Ovary (tissue), 9 donors: ENCODE results near the gene ZNF557. TPM values are rescaled to one million over a fixed set of nuclear protein-coding genes. Genes with fewer than 3 reads are reported as not detected.

ENCODE experiments used
- DNase-seq, 5 donors: peaks; one replicate each; pipeline ENCODE4 v3.0.0-alpha.2; 2019 to 2020
- H3K27ac ChIP-seq, 2 donors: fragments of 200-600 bp; one replicate each; pipeline versions ENCODE4 v1.5.1 to v1.8.0; 2019 to 2022
- H3K27me3 ChIP-seq: fragments of 200-600 bp; one replicate; pipeline ENCODE4 v1.8.0; 2022
- H3K36me3 ChIP-seq: fragments of 200-600 bp; sonication (generic); one replicate; pipeline ENCODE4 v1.5.1; 2019
- H3K4me1 ChIP-seq: one replicate; pipeline ENCODE4 v1.8.1; 2013; ENCODE audit warnings: mild to moderate bottlenecking, moderate library complexity; ENCODE audit not compliant: insufficient read depth
- H3K4me3 ChIP-seq: fragments of 200-600 bp; sonication (generic); one replicate; pipeline ENCODE4 v1.5.1; 2017
- H3K9me3 ChIP-seq, 2 donors: fragments of 200-600 bp in 1 of 2; sonication (generic) in 1 of 2; one replicate each; pipeline versions ENCODE4 v1.5.1 to v1.8.1; 2013 to 2019; ENCODE audit warnings: mild to moderate bottlenecking in 1 of 2, moderate library complexity in 1 of 2
- CTCF ChIP-seq, 3 donors: fragments of 450-650 bp in 2 of 3; fragments of 200-600 bp in 1 of 3; IDR thresholded peaks; one replicate each; pipeline versions ENCODE4 v1.5.1 to v1.8.0; 2016 to 2022; ENCODE audit warnings: antibody characterized with exemption in 3 of 3, mild to moderate bottlenecking in 1 of 3
- EP300 ChIP-seq: sonication (generic); formaldehyde crosslinking; IDR thresholded peaks from one replicate; pipeline ENCODE4 v1.6.1; 2017; ENCODE audit warnings: antibody characterized with exemption
- POLR2A ChIP-seq: fragments of 450-650 bp; IDR thresholded peaks from one replicate; pipeline ENCODE4 v1.6.1; 2017; ENCODE audit warnings: antibody characterized with exemption, mild to moderate bottlenecking, moderate library complexity
- WGBS, 3 donors: extraction: QIAGEN DNeasy Blood & Tissue Kit in 1 of 3; methylation state at CpG; one replicate each; pipeline versions ENCODE4 v1.1.5 to v1.1.7; 2013 to 2017; 5-methylcytosine and 5-hydroxymethylcytosine counted together
- intact Hi-C, 4 donors: fragments of 100-400 bp; cut with DNase I; formaldehyde crosslinking; loops; one replicate each; pipeline versions ENCODE4 v1.11.0 to v1.15.1; 2022 to 2023
- polyA plus RNA-seq, 2 donors: library from polyadenylated mRNA; stranded (reverse); fragments of 200-250 nt in 1 of 2; fragments of 350-450 nt in 1 of 2; fragmentation: Illumina TruSeq in 1 of 2; extraction: RNeasy Lipid Tissue Mini Kit (QIAGEN cat#74804) in 1 of 2; gene quantifications; one replicate each; pipeline ENCODE4 v1.2.3, GENCODE V29; 2013 to 2014
- total RNA-seq, 7 donors: library from RNA; depleted of rRNA in 2 of 7; stranded (reverse); fragments of >200 nt in 2 of 7; fragmentation: NEBNext Ultra II Directional in 3 of 7; extraction: Animal tissue kit (Norgen Biotek cat#: 25700) in 3 of 7; gene quantifications; one replicate each; pipeline versions ENCODE4 v1.1.0 to v1.2.4, GENCODE V29; 2016 to 2023
- donor health status: DM: no; HTN: no; CAD: no; lungs with moderate emphysema.
- donor health status: DM: no; HTN: no; CAD: no.
- donor health status: Bipolar disorder and iron deficiency.
- donor health status: DM: yes; HTN: yes; CAD: no.
- donor health status: DM: no; HTN: no; CAD: no.
- donor health status: DM: yes; HTN: yes; CAD: no.

The ZNF557 gene
- total and polyA plus RNA-seq, 9 donors = 2.9 to 14.6 (median 12.3) TPM

GRCh38 chr19:7126132-7126531 is 56.6 kb downstream of the ZNF557 start:
- Histone ChIP-seq H3K9me3 (peaks cover 4 to 10% of the 10 kb centered on the region in 2 donors), H3K4me1 (no peaks in the 10 kb centered on the region), H3K36me3 (peaks cover 9% of the 10 kb centered on the region), H3K27me3 (no peaks in the 10 kb centered on the region), H3K27ac (no peak overlapping the region), H3K4me3 (no peak overlapping the region)
- no peak for TF ChIP-seq EP300
- TF ChIP-seq POLR2A = no peak
- TF ChIP-seq CTCF (IDR thresholded peaks at IDR 0.05) = no peak
- DNase-seq = no peak
- 95 to 97% (median 96%) methylated on average over 3 of the region's 3 CpGs for WGBS, 3 donors
- intact Hi-C loops = no loop called here

- DNase-seq = no peak
- Histone ChIP-seq H3K4me1 (peaks cover 2% of the 10 kb centered on the region), H3K36me3 (peaks cover 9% of the 10 kb centered on the region), H3K27me3 (no peaks in the 10 kb centered on the region), H3K4me3 (no peak overlapping the region), H3K9me3 (peaks cover 4 to 10% of the 10 kb centered on the region in 2 donors), H3K27ac (no peak overlapping the region)
- WGBS, 3 donors = 94 to 100% (median 96%) methylated on average over 1 of the region's 1 CpG
- intact Hi-C loops = no loop called here
- TF ChIP-seq CTCF (IDR thresholded peaks at IDR 0.05) (no peak), EP300 (no peak), POLR2A (no peak)
Measured at GRCh38 chr19:7130043-7130442, 60.5 kb downstream of the ZNF557 start.

- intact Hi-C loops = no loop called here
- Histone ChIP-seq H3K4me3 (no peak overlapping the region), H3K27ac (no peak overlapping the region), H3K36me3 (no peaks in the 10 kb centered on the region), H3K27me3 (no peaks in the 10 kb centered on the region), H3K4me1 (peaks cover 2% of the 10 kb centered on the region), H3K9me3 (no peaks in the 10 kb centered on the region)
- WGBS, 3 donors = 94 to 96% (median 95%) methylated on average over 16 of the region's 16 CpGs
- DNase-seq = no peak
- TF ChIP-seq POLR2A (no peak), EP300 (no peak), CTCF (IDR thresholded peaks at IDR 0.05) (no peak)
Measured at GRCh38 chr19:7132054-7132453, 62.6 kb downstream of the ZNF557 start.

- Histone ChIP-seq H3K36me3 (no peaks in the 10 kb centered on the region), H3K27ac (no peak overlapping the region), H3K27me3 (no peaks in the 10 kb centered on the region), H3K9me3 (no peaks in the 10 kb centered on the region), H3K4me3 (no peak overlapping the region), H3K4me1 (peaks cover 2% of the 10 kb centered on the region)
- TF ChIP-seq CTCF (IDR thresholded peaks at IDR 0.05) (no peak), EP300 (no peak), POLR2A (no peak)
- intact Hi-C loops = no loop called here
- no peak for DNase-seq
- 25 to 41% (median 34%) methylated on average over 2 of the region's 2 CpGs for WGBS, 3 donors
Measured at GRCh38 chr19:7137120-7137519, 67.6 kb downstream of the ZNF557 start.

Other genes starting within 250 kb of the ZNF557 start
- gene ADGRE1, start 182.1 kb upstream of the ZNF557 start, total RNA-seq = under 1 TPM in 6 of 7 donors, not detected in 1; 0.12 to 0.79 (median 0.23) TPM
- under 1 TPM; 0.05 to 0.80 TPM for gene ADGRE1, start 182.1 kb upstream of the ZNF557 start, polyA plus RNA-seq
- gene MBD3L2B, start 48.3 kb upstream of the ZNF557 start, total RNA-seq = not detected
- not detected for gene MBD3L2B, start 48.3 kb upstream of the ZNF557 start, polyA plus RNA-seq
- gene MBD3L5, start 39.1 kb upstream of the ZNF557 start, total RNA-seq = not detected
- not detected for gene MBD3L5, start 39.1 kb upstream of the ZNF557 start, polyA plus RNA-seq
- gene MBD3L4, start 29.5 kb upstream of the ZNF557 start, total RNA-seq = not detected
- not detected for gene MBD3L4, start 29.5 kb upstream of the ZNF557 start, polyA plus RNA-seq
- gene MBD3L2, start 20.4 kb upstream of the ZNF557 start, total RNA-seq = not detected
- gene MBD3L2, start 20.4 kb upstream of the ZNF557 start, polyA plus RNA-seq = not detected
- not detected for gene MBD3L3, start 11.0 kb upstream of the ZNF557 start, total RNA-seq
- not detected for gene MBD3L3, start 11.0 kb upstream of the ZNF557 start, polyA plus RNA-seq
- gene INSR, start 224.7 kb downstream of the ZNF557 start, total RNA-seq = 100 to 1,000 TPM in 4 of 7 donors, 10 to 100 TPM in 3; 77.2 to 203 (median 113) TPM
- 10 to 100 TPM; 30.2 to 42.2 TPM for gene INSR, start 224.7 kb downstream of the ZNF557 start, polyA plus RNA-seq